Activated CD8-positive, alpha-beta memory T cell treated with anti-CD3 and anti-CD28 coated beads for 24 hours (primary cell): ENCODE data around the gene GRAMD2B.
"Not testable (repeated sequence)": the region's sequence is repeated elsewhere in the genome, so short reads cannot be mapped to it uniquely, and the experiment has no call there.

ENCODE experiments used
- DNase-seq: peaks from one replicate; pipeline ENCODE4 v3.0.0-alpha.2; 2020

The GRAMD2B gene

GRCh38 chr5:126515337-126515736 is 92.1 kb downstream of the GRAMD2B start:
- DNase-seq: no peak

- no peak for DNase-seq
Observed at GRCh38 chr5:126516133-126516532, 92.9 kb downstream of the GRAMD2B start.

GRCh38 chr5:126516852-126517251 is 93.6 kb downstream of the GRAMD2B start:
- DNase-seq: no peak

GRCh38 chr5:126519223-126519622 is 96.0 kb downstream of the GRAMD2B start:
- DNase-seq: not testable (repeated sequence)

GRCh38 chr5:126519637-126520592 is 96.7 kb downstream of the GRAMD2B start:
- no peak for DNase-seq

GRCh38 chr5:126520593-126520953 is 97.4 kb downstream of the GRAMD2B start:
- DNase-seq: no peak

- no peak for DNase-seq
Observed at GRCh38 chr5:126521130-126521529, 97.9 kb downstream of the GRAMD2B start.

- no peak for DNase-seq
Observed at GRCh38 chr5:126523818-126524510, 100.8 kb downstream of the GRAMD2B start.

- DNase-seq: no peak
Observed at GRCh38 chr5:126525630-126526245, 102.5 kb downstream of the GRAMD2B start.

GRCh38 chr5:126526493-126526892 is 103.3 kb downstream of the GRAMD2B start:
- DNase-seq: no peak

GRCh38 chr5:126527158-126527557 is 103.9 kb downstream of the GRAMD2B start:
- DNase-seq: no peak

- DNase-seq: no peak
Observed at GRCh38 chr5:126527892-126528291, 104.7 kb downstream of the GRAMD2B start.

- DNase-seq: no peak
Observed at GRCh38 chr5:126531543-126532120, 108.4 kb downstream of the GRAMD2B start.

GRCh38 chr5:126534553-126534952 is 111.3 kb downstream of the GRAMD2B start:
- DNase-seq: no peak

GRCh38 chr5:126535856-126536545 is 112.8 kb downstream of the GRAMD2B start:
- DNase-seq: no peak

GRCh38 chr5:126536874-126537273 is 113.7 kb downstream of the GRAMD2B start:
- no peak for DNase-seq

GRCh38 chr5:126538579-126538978 is 115.4 kb downstream of the GRAMD2B start:
- DNase-seq: no peak

- no peak for DNase-seq
Observed at GRCh38 chr5:126540631-126541030, 117.4 kb downstream of the GRAMD2B start.

GRCh38 chr5:126542441-126542840 is 119.2 kb downstream of the GRAMD2B start:
- DNase-seq: no peak

GRCh38 chr5:126543009-126543408 is 119.8 kb downstream of the GRAMD2B start:
- no peak for DNase-seq

- DNase-seq: no peak
Observed at GRCh38 chr5:126543660-126544059, 120.5 kb downstream of the GRAMD2B start.
